HG02938 (cell line): ENCODE data around the gene PDIK1L.

Source experiments
- ATAC-seq: cut with Tn5 transposase; IDR thresholded peaks from one replicate; pipeline ENCODE4 v1.9.1; 2021; ENCODE audit warnings: mild to moderate bottlenecking, moderate library complexity; ENCODE audit not compliant: unreplicated experiment

Gene PDIK1L

GRCh38 chr1:26121854-26122773, 10.5 kb downstream of the PDIK1L start:
- no peak for ATAC-seq

GRCh38 chr1:26122988-26123973, 11.7 kb downstream of the PDIK1L start:
- ATAC-seq: no peak

GRCh38 chr1:26124418-26125331, 13.1 kb downstream of the PDIK1L start:
- ATAC-seq: no peak

GRCh38 chr1:26125382-26125781, 13.8 kb downstream of the PDIK1L start:
- ATAC-seq: no peak

- ATAC-seq: no peak
These were observed 14.3 kb downstream of the PDIK1L start for GRCh38 chr1:26125946-26126320.

- no peak for ATAC-seq
These were observed 14.9 kb downstream of the PDIK1L start for GRCh38 chr1:26126321-26127084.

GRCh38 chr1:26127235-26128163, 15.9 kb downstream of the PDIK1L start:
- no peak for ATAC-seq

- ATAC-seq: no peak
These were observed 18.2 kb downstream of the PDIK1L start for GRCh38 chr1:26129778-26130177.

GRCh38 chr1:26130695-26131094, 19.1 kb downstream of the PDIK1L start:
- no peak for ATAC-seq

GRCh38 chr1:26132128-26132833, 20.7 kb downstream of the PDIK1L start:
- ATAC-seq: no peak

- no peak for ATAC-seq
These were observed 21.2 kb downstream of the PDIK1L start for GRCh38 chr1:26132834-26133167.

GRCh38 chr1:26134466-26134865, 22.8 kb downstream of the PDIK1L start:
- no peak for ATAC-seq

GRCh38 chr1:26138974-26139558, 27.4 kb downstream of the PDIK1L start:
- ATAC-seq: no peak

GRCh38 chr1:26142159-26142558, 30.5 kb downstream of the PDIK1L start:
- ATAC-seq: no peak

- no peak for ATAC-seq
These were observed 33.7 kb downstream of the PDIK1L start for GRCh38 chr1:26145041-26145959.

- no peak for ATAC-seq
These were observed 34.3 kb downstream of the PDIK1L start for GRCh38 chr1:26145960-26146294.

- ATAC-seq: no peak
These were observed 37.3 kb downstream of the PDIK1L start for GRCh38 chr1:26148887-26149286.
